ENCODE measurements around the gene FLVCR2. TPM values are rescaled to one million over a fixed set of nuclear protein-coding genes. Genes with fewer than 3 reads are reported as not detected.

The FLVCR2 gene
- total RNA-seq, 2 donors from 2014 or later: 6.2 to 8.9 TPM

DNA sequence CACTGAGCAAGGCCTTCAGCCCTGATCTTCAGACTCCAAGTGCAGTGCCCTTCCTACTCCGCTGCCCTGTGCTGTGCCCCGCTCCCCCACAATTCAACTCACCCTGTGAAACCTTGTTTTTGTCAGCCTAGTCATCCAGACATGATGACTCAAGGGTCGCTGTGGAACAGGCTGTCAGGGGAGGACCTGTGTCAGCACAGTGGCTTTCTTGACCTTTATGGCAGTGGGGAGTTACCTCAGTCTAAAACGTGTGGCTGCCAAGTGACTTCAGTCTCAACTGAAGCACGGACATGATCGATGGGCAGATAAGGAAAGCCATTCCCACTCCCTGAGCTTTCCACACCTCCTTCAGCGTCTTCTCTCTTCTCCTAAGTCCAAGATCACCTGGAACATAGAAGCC lies 16.3 kb upstream of the FLVCR2 start:
- H3K4me3 Mint-ChIP-seq: no peak overlapping the region
- Histone ChIP-seq H3K9me3 (ENCODE audit: control insufficient read depth, low read length) (peaks cover 10% of the 10 kb centered on the region), H3K9ac (ENCODE audit: extremely low read depth, low read length, poor library complexity, severe bottlenecking) (no peak overlapping the region), H3K4me3 (ENCODE audit: low read length) (no peak overlapping the region), H3K27ac (ENCODE audit: low read depth, low read length) (no peak overlapping the region), H3K27me3 (ENCODE audit: control insufficient read depth, insufficient read depth, low read length, poor library complexity, severe bottlenecking) (no peaks in the 10 kb centered on the region), H3K4me1 (ENCODE audit: control insufficient read depth, insufficient read depth, low read length) (no peaks in the 10 kb centered on the region), H3K36me3 (ENCODE audit: control insufficient read depth, insufficient read depth, low read length) (no peaks in the 10 kb centered on the region)
- H3K27me3 Mint-ChIP-seq (ENCODE audit: insufficient read depth): peaks cover 19% of the 10 kb centered on the region
- no peaks in the 10 kb centered on the region for H3K4me1 Mint-ChIP-seq
- TF ChIP-seq, protein P1, sequence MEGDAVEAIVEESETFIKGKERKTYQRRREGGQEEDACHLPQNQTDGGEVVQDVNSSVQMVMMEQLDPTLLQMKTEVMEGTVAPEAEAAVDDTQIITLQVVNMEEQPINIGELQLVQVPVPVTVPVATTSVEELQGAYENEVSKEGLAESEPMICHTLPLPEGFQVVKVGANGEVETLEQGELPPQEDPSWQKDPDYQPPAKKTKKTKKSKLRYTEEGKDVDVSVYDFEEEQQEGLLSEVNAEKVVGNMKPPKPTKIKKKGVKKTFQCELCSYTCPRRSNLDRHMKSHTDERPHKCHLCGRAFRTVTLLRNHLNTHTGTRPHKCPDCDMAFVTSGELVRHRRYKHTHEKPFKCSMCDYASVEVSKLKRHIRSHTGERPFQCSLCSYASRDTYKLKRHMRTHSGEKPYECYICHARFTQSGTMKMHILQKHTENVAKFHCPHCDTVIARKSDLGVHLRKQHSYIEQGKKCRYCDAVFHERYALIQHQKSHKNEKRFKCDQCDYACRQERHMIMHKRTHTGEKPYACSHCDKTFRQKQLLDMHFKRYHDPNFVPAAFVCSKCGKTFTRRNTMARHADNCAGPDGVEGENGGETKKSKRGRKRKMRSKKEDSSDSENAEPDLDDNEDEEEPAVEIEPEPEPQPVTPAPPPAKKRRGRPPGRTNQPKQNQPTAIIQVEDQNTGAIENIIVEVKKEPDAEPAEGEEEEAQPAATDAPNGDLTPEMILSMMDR (conservative IDR thresholded peaks at IDR 0.05): no peak
- no peaks in the 10 kb centered on the region for H3K36me3 Mint-ChIP-seq (ENCODE audit: low read depth)
- peaks cover 8% of the 10 kb centered on the region for H3K9me3 Mint-ChIP-seq
- no peak overlapping the region for H3K27ac Mint-ChIP-seq
- no peak for DNase-seq
- WGBS, 2 experiments (ENCODE audit: insufficient coverage in 1 of 2, insufficient read length in 1 of 2): 74 to 78% methylated on average over 5 to 7 of the region's 7 CpGs

DNA sequence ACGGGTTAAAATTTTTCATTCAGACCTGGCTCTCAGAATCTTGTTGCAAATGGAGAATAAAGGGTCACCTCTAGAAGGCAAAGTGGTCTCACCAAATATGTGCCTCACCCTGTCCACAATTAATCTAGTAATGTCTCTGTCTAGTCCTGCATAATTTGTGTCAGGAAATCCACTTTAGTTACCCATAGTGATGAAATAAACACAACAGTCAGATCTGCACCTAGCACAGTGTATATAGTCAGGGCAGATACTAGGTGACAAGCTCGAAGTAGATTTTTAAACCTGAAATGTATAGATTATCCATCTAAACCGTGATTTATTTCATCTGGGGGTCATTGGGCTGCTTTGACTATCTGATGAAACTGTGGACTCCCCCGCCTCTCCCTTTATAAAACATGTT lies 15.9 kb upstream of the FLVCR2 start:
- Mint-ChIP-seq H3K27me3 (ENCODE audit: insufficient read depth) (peaks cover 19% of the 10 kb centered on the region), H3K4me3 (no peak overlapping the region), H3K4me1 (no peaks in the 10 kb centered on the region), H3K27ac (no peak overlapping the region), H3K9me3 (peaks cover 8% of the 10 kb centered on the region), H3K36me3 (ENCODE audit: low read depth) (no peaks in the 10 kb centered on the region)
- TF ChIP-seq, protein P1 (conservative IDR thresholded peaks at IDR 0.05): no peak
- H3K9me3 ChIP-seq (ENCODE audit: control insufficient read depth, low read length): peaks cover 7% of the 10 kb centered on the region
- no peak overlapping the region for H3K9ac ChIP-seq (ENCODE audit: extremely low read depth, low read length, poor library complexity, severe bottlenecking)
- no peaks in the 10 kb centered on the region for H3K27me3 ChIP-seq (ENCODE audit: control insufficient read depth, insufficient read depth, low read length, poor library complexity, severe bottlenecking)
- WGBS, 2 experiments (ENCODE audit: insufficient coverage in 1 of 2, insufficient read length in 1 of 2): 82 to 86% methylated on average over 4 of the region's 4 CpGs
- no peaks in the 10 kb centered on the region for H3K36me3 ChIP-seq (ENCODE audit: control insufficient read depth, insufficient read depth, low read length)
- no peaks in the 10 kb centered on the region for H3K4me1 ChIP-seq (ENCODE audit: control insufficient read depth, insufficient read depth, low read length)
- H3K27ac ChIP-seq (ENCODE audit: low read depth, low read length): no peak overlapping the region
- DNase-seq: no peak
- no peak overlapping the region for H3K4me3 ChIP-seq (ENCODE audit: low read length)

DNA sequence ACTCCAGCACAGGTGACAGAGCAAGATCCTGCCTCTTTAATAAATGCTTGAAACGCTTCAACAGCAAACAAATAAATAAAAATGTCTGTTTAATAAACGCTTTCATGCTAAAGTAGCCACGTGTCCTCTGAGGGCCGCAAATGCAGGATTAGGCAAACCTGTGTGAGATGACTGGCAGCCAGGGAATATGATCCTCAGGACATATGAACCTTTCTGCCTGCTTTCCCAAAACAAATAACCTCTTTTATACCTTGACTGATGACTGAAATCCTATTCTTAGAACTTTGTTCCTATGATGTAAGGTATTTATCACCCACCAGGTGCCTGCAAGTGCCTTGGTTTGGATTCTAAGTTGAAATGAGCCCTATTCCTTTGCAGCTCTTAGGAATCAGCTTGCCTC lies 14.5 kb upstream of the FLVCR2 start:
- WGBS, 2 experiments (ENCODE audit: insufficient coverage in 1 of 2, insufficient read length in 1 of 2): 86 to 94% methylated on average over 4 of the region's 4 CpGs
- no peaks in the 10 kb centered on the region for H3K4me1 Mint-ChIP-seq
- Histone ChIP-seq H3K4me1 (ENCODE audit: control insufficient read depth, insufficient read depth, low read length) (no peaks in the 10 kb centered on the region), H3K9me3 (ENCODE audit: control insufficient read depth, low read length) (no peaks in the 10 kb centered on the region), H3K27ac (ENCODE audit: low read depth, low read length) (no peak overlapping the region), H3K9ac (ENCODE audit: extremely low read depth, low read length, poor library complexity, severe bottlenecking) (no peak overlapping the region), H3K27me3 (ENCODE audit: control insufficient read depth, insufficient read depth, low read length, poor library complexity, severe bottlenecking) (no peaks in the 10 kb centered on the region), H3K4me3 (ENCODE audit: low read length) (no peak overlapping the region), H3K36me3 (ENCODE audit: control insufficient read depth, insufficient read depth, low read length) (no peaks in the 10 kb centered on the region)
- TF ChIP-seq, protein P1 (conservative IDR thresholded peaks at IDR 0.05): no peak
- H3K36me3 Mint-ChIP-seq (ENCODE audit: low read depth): no peaks in the 10 kb centered on the region
- no peak for DNase-seq
- no peak overlapping the region for H3K4me3 Mint-ChIP-seq
- H3K27me3 Mint-ChIP-seq (ENCODE audit: insufficient read depth): peaks cover 19% of the 10 kb centered on the region
- H3K9me3 Mint-ChIP-seq: no peaks in the 10 kb centered on the region
- no peak overlapping the region for H3K27ac Mint-ChIP-seq

Measured in endodermal cell (in vitro differentiated cells).